K562 (cell line): ENCODE measurements around the gene DNAH8. TPM values are rescaled to one million over a fixed set of nuclear protein-coding genes. Genes with fewer than 3 reads are reported as not detected.
A peak's percentile ranks its signal among the peaks of the same experiment; 100 is the strongest.

Experiments used
- ATAC-seq: fragments of 200-7000 bp; cut with Tn5 transposase; 3 replicates; pipeline ENCODE4 v1.9.1; 2020; ENCODE audit warnings: moderate library complexity
- BruUV-seq: library from RNA; stranded (reverse); fragments of 400-500 nt; replicated peaks from 2 replicates; lab custom pipeline; 2021; lab: Mats Ljungman, UMichigan
- CTCF ChIA-PET: fragments of 300-600 bp; formaldehyde crosslinking; extraction: SDS; loops from one replicate; lab custom pipeline; 2021; ENCODE audit warnings: low intra/inter-chr PET ratio; lab: Yijun Ruan, JAX
- POLR2A ChIA-PET: fragments of 300-600, 350-650 bp; sonication (Branson Sonifier 250); formaldehyde crosslinking; extraction: SDS; loops from one replicate; lab custom pipeline; 2021; ENCODE audit warnings: antibody characterized with exemption, inconsistent platforms; lab: Yijun Ruan, JAX
- DNase-seq, 4 experiments: peaks; one replicate each; pipeline versions ENCODE4 v3.0.0 to v3.0.0-alpha.2; 2011 to 2018; ENCODE audit warnings: low spot score in 3 of 4, mixed read lengths in 3 of 4; ENCODE audit errors: extremely low read depth in 1 of 4
- FAIRE-seq: peaks from 2 replicates; lab custom pipeline; 2011; peaks lifted over from hg19 to GRCh38; lab: Jason Lieb, UNC
- H2AFZ ChIP-seq: 2 replicates; pipeline ENCODE4 v1.6.0; 2011; ENCODE audit warnings: low read depth, low read length, control low read depth, inconsistent platforms
- H3K27ac ChIP-seq: fragments of 200-600 bp; 3 replicates; pipeline ENCODE4 v1.8.0; 2011; ENCODE audit warnings: low read depth, mild to moderate bottlenecking, control low read depth, inconsistent platforms, low read length, moderate library complexity, mixed read lengths; ENCODE audit errors: extremely low read depth
- H3K27me3 ChIP-seq, 2 experiments: fragments of 300-600 bp in 1 of 2; 2 replicates in 1 of 2; 3 replicates in 1 of 2; pipeline versions ENCODE4 v1.6.0 to v1.8.0; 2011; ENCODE audit warnings: inconsistent platforms in 2 of 2, low read length in 2 of 2, mild to moderate bottlenecking in 1 of 2, mixed read lengths in 1 of 2, moderate library complexity in 1 of 2; ENCODE audit not compliant: control insufficient read depth in 2 of 2, insufficient read depth in 2 of 2
- H3K36me3 ChIP-seq: fragments of 300-600 bp; 3 replicates; pipeline ENCODE4 v1.8.0; 2011; ENCODE audit warnings: mild to moderate bottlenecking, low read length, inconsistent platforms; ENCODE audit not compliant: control insufficient read depth, insufficient read depth
- H3K4me1 ChIP-seq, 2 experiments: fragments of 200-600 bp in 1 of 2; replicated peaks in 1 of 2; 2 replicates in 1 of 2; 3 replicates in 1 of 2; pipeline versions ENCODE4 v1.5.1 to v1.8.0; 2011; ENCODE audit warnings: inconsistent platforms in 2 of 2, low read length in 2 of 2, mild to moderate bottlenecking in 1 of 2, mixed read lengths in 1 of 2, moderate library complexity in 1 of 2; ENCODE audit not compliant: control insufficient read depth in 2 of 2, insufficient read depth in 2 of 2
- H3K4me2 ChIP-seq: 2 replicates; pipeline ENCODE4 v1.6.1; 2011; ENCODE audit warnings: low read length, control low read depth, inconsistent platforms, mixed read lengths; ENCODE audit not compliant: insufficient read depth
- H3K4me3 ChIP-seq: fragments of 200-600 bp; sonication (generic), shearing (Covaris generic); 2 replicates; pipeline ENCODE4 v1.5.1; 2016; ENCODE audit warnings: control low read depth, inconsistent platforms
- H3K79me2 ChIP-seq: fragments of 200-600 bp; 3 replicates; pipeline ENCODE4 v1.8.0; 2011; ENCODE audit warnings: low read length, inconsistent platforms; ENCODE audit not compliant: control insufficient read depth, insufficient read depth
- H3K9ac ChIP-seq, 2 experiments: 2 replicates each; pipeline versions ENCODE4 v1.6.0 to v1.6.1; 2011; ENCODE audit warnings: low read depth in 2 of 2, low read length in 2 of 2, control low read depth in 1 of 2, inconsistent platforms in 1 of 2, mild to moderate bottlenecking in 1 of 2, mixed read lengths in 1 of 2; ENCODE audit not compliant: insufficient read depth in 1 of 2
- H3K9me1 ChIP-seq: one replicate; pipeline ENCODE4 v1.6.0; 2011; ENCODE audit warnings: inconsistent platforms, mild to moderate bottlenecking, low read length, moderate library complexity; ENCODE audit not compliant: control insufficient read depth, insufficient read depth
- H3K9me3 ChIP-seq: replicated peaks from 2 replicates; pipeline ENCODE4 v1.5.1; 2011; ENCODE audit warnings: low read depth, low read length, inconsistent platforms; ENCODE audit not compliant: control insufficient read depth, insufficient read depth
- H4K20me1 ChIP-seq: replicated peaks from 2 replicates; pipeline ENCODE4 v1.6.1; 2011; ENCODE audit warnings: low read length, inconsistent platforms, mixed read lengths; ENCODE audit not compliant: control insufficient read depth, insufficient read depth
- BRF1 ChIP-seq: IDR thresholded peaks from 3 replicates; pipeline ENCODE4 v1.6.1; 2011; ENCODE audit warnings: borderline replicate concordance, mild to moderate bottlenecking; ENCODE audit not compliant: insufficient read length; ENCODE audit errors: extremely low read depth
- DACH1 ChIP-seq: fragments of 450-650 bp; IDR thresholded peaks from 2 replicates; pipeline ENCODE4 v1.6.1; 2018; ENCODE audit not compliant: partially characterized antibody
- ILK ChIP-seq: fragments of 450-650 bp; IDR thresholded peaks from 2 replicates; pipeline ENCODE4 v1.6.1; 2016; ENCODE audit warnings: missing genetic modification characterization, low read depth, mild to moderate bottlenecking, missing compliant biosample characterization, moderate library complexity, borderline replicate concordance
- MNT ChIP-seq, 2 experiments: fragments of 450-650 bp; conservative IDR thresholded peaks; 2 replicates each; pipeline ENCODE4 v1.6.1; 2017; ENCODE audit warnings: mild to moderate bottlenecking in 2 of 2, moderate library complexity in 2 of 2
- SMAD1 ChIP-seq: fragments of 150-350 bp; IDR thresholded peaks from 2 replicates; pipeline ENCODE4 v1.6.1; 2014; ENCODE audit warnings: low read length, low read depth; ENCODE audit not compliant: partially characterized antibody
- SMARCC2 ChIP-seq: fragments of 450-650 bp; IDR thresholded peaks from 2 replicates; pipeline ENCODE4 v1.6.1; 2017; ENCODE audit warnings: antibody characterized with exemption, moderate library complexity, mild to moderate bottlenecking, low read depth
- SOX6 ChIP-seq: fragments of 450-650 bp; IDR thresholded peaks from 2 replicates; pipeline ENCODE4 v1.6.1; 2014; ENCODE audit warnings: mild to moderate bottlenecking
- YBX1 ChIP-seq: fragments of 450-650 bp; IDR thresholded peaks from 2 replicates; pipeline ENCODE4 v1.7.1; 2016; ENCODE audit warnings: mild to moderate bottlenecking
- ZNF263 ChIP-seq: sonication (generic); formaldehyde crosslinking; IDR thresholded peaks from 2 replicates; pipeline ENCODE4 v1.8.0; 2022; ENCODE audit warnings: mild to moderate bottlenecking, missing genetic modification reagents, borderline replicate concordance
- ZNF282 ChIP-seq: sonication (generic); formaldehyde crosslinking; IDR thresholded peaks from 2 replicates; pipeline ENCODE4 v1.8.1; 2023; ENCODE audit warnings: missing genetic modification reagents
- WGBS: fragments of 100-300 bp; shearing (Covaris generic); methylation state at CpG from one replicate; pipeline ENCODE4 v1.1.6; 2016; ENCODE audit warnings: low coverage, mixed read lengths; ENCODE audit not compliant: insufficient coverage; ENCODE audit errors: missing lambda C conversion rate; 5-methylcytosine and 5-hydroxymethylcytosine counted together
- in situ Hi-C: fragments of 300-500 bp; cut with MboI; formaldehyde crosslinking; loops from 4 replicates; pipeline ENCODE4 v1.15.0; 2018; ENCODE audit warnings: inconsistent platforms, mixed read lengths
- intact Hi-C: fragments of 100-400 bp; cut with micrococcal nuclease; formaldehyde crosslinking; loops from 2 replicates; pipeline ENCODE4 v1.14.2; 2022
- polyA plus RNA-seq, 8 experiments: library from polyadenylated mRNA; depleted of rRNA in 4 of 8; stranded (reverse) in 5 of 8; unstranded in 3 of 8; fragments of >200 nt; fragmentation: Nextera tagmentation in 2 of 8; fragmentation: Illumina TruSeq in 1 of 8; extraction: Ambion mirVana in 2 of 8; extraction: Trizol in 1 of 8; gene quantifications; 2 replicates each; pipeline versions ENCODE4 v1.2.1 to v1.2.3, GENCODE V29; 2011 to 2014; ENCODE audit warnings: inconsistent platforms in 1 of 8, missing spikeins in 1 of 8
- total RNA-seq, 7 experiments: library from RNA; depleted of rRNA in 6 of 7; stranded (reverse); fragments of >200 nt in 6 of 7; fragmentation: Illumina TruSeq in 2 of 7; extraction: Trizol in 2 of 7; gene quantifications; 2 replicates each; pipeline versions ENCODE4 v1.2.1 to v1.2.3, GENCODE V29; 2011 to 2021; ENCODE audit warnings: low replicate concordance in 1 of 7
- TF ChIP-seq, protein P1 (sequence below): sonication (generic); formaldehyde crosslinking; IDR thresholded peaks from 2 replicates; pipeline ENCODE4 v1.8.0; 2022; ENCODE audit warnings: missing genetic modification reagents, mild to moderate bottlenecking, borderline replicate concordance

DNAH8 gene
- total and polyA plus RNA-seq, 9 of the 15 experiments (the other 6 are each of a cell fraction or from before 2014, with no cell fraction given), result 1.2 to 4.2 (median 2.9) TPM

GRCh38 chr6:38688579-38689087 is 26.5 kb upstream of the DNAH8 start:
- in situ Hi-C loops, result no loop called here
- Histone ChIP-seq H3K9ac (peak overlapping the region in 1 of 2 experiments; percentile 59; a peak in 1 of 4 replicates), H3K36me3 (peaks cover 40% of the 10 kb centered on the region), H4K20me1 (peaks cover 18% of the 10 kb centered on the region), H3K9me1 (no peaks in the 10 kb centered on the region), H3K4me1 (no peaks in the 10 kb centered on the region), H3K27ac (no peak overlapping the region), H3K9me3 (no peaks in the 10 kb centered on the region), H2AFZ (no peak overlapping the region), H3K4me2 (no peak overlapping the region), H3K79me2 (peaks cover 85% of the 10 kb centered on the region), H3K27me3 (no peaks in the 10 kb centered on the region), H3K4me3 (no peak overlapping the region)
- ChIA-PET CTCF (no interaction called here), POLR2A (interaction anchor here (0.9 to 2.0 kb wide), 3 partner anchors 10 to 26 kb away, joined by 3 to 8 read pairs (median 7); partner anchors contain the start of gene GLO1)
- WGBS, result 83% methylated on average over 6 of the region's 6 CpGs
- DNase-seq (no peak), FAIRE-seq (no peak), ATAC-seq (peak; percentile 73)
- intact Hi-C loops, result no loop called here
- no peak for TF ChIP-seq DACH1
- TF ChIP-seq ZNF282 (CRISPR knock-in tag), result no peak
- TF ChIP-seq YBX1, result no peak
- TF ChIP-seq ZNF263 (CRISPR knock-in tag), result peak; percentile 75
- BruUV-seq, result no TSS peak

GRCh38 chr6:38695227-38695900 is 19.7 kb upstream of the DNAH8 start:
- peaks cover 30% of the 10 kb centered on the region for H3K36me3 ChIP-seq
- TF ChIP-seq SMARCC2 (no peak), BRF1 (no peak), MNT (conservative IDR thresholded peaks at IDR 0.05) (no peak), SOX6 (no peak), SMAD1 (no peak), ILK (tag) (no peak)
- TF ChIP-seq, protein P1, sequence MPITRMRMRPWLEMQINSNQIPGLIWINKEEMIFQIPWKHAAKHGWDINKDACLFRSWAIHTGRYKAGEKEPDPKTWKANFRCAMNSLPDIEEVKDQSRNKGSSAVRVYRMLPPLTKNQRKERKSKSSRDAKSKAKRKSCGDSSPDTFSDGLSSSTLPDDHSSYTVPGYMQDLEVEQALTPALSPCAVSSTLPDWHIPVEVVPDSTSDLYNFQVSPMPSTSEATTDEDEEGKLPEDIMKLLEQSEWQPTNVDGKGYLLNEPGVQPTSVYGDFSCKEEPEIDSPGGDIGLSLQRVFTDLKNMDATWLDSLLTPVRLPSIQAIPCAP (CRISPR knock-in tag), result no peak

More at GRCh38 chr6:38695227-38695900, 19.7 kb upstream of the DNAH8 start:
- ChIA-PET POLR2A (interaction anchor here (0.5 to 1.2 kb wide), 5 partner anchors 12 to 1602 kb away, joined by 3 to 5 read pairs (median 3); no protein-coding TSS in a partner anchor), CTCF (no interaction called here)
- ATAC-seq (no peak), FAIRE-seq (no peak), DNase-seq (no peak)
- Histone ChIP-seq H3K4me1 (peaks cover 0 to 14% of the 10 kb centered on the region in 2 experiments; a peak in 3 of 5 replicates), H2AFZ (no peak overlapping the region), H3K4me3 (no peak overlapping the region), H3K4me2 (no peak overlapping the region), H3K27me3 (no peaks in the 10 kb centered on the region), H3K79me2 (peaks cover 92% of the 10 kb centered on the region), H3K9me1 (no peaks in the 10 kb centered on the region), H4K20me1 (no peaks in the 10 kb centered on the region), H3K9me3 (peaks cover 5% of the 10 kb centered on the region; the same call in 1 of the 2 replicates), H3K9ac (no peak overlapping the region), H3K27ac (no peak overlapping the region)
- intact Hi-C loops (no loop called here), in situ Hi-C loops (no loop called here)
- WGBS, result 100% methylated on average over 2 of the region's 2 CpGs
- BruUV-seq, result no TSS peak
